Fibroblast of peridontal ligament (primary cell): ENCODE results near the gene DNAAF8.
"Not testable (repeated sequence)": the region's sequence is repeated elsewhere in the genome, so short reads cannot be mapped to it uniquely, and the experiment has no call there.

Experiments
- DNase-seq: peaks from one replicate; pipeline ENCODE4 v3.0.0-alpha.2; 2010; ENCODE audit errors: extremely low read depth

DNAAF8 gene

GRCh38 chr16:4783251-4783950 lies 49.1 kb downstream of the DNAAF8 start:
- DNase-seq = no peak

GRCh38 chr16:4783951-4784336 lies 49.6 kb downstream of the DNAAF8 start:
- DNase-seq = no peak

GRCh38 chr16:4784444-4784987 lies 50.2 kb downstream of the DNAAF8 start:
- not testable (repeated sequence) for DNase-seq

- DNase-seq = no peak
These were observed 51.6 kb downstream of the DNAAF8 start for GRCh38 chr16:4785758-4786433.

- DNase-seq = no peak
These were observed 52.7 kb downstream of the DNAAF8 start for GRCh38 chr16:4787068-4787467.

GRCh38 chr16:4787627-4788482 lies 53.5 kb downstream of the DNAAF8 start, which contains the start of gene SEPTIN12:
Gene SEPTIN12, minus strand, starts transcription at chr16:4788345. Its CDS starts 700 bp downstream, at chr16:4787645.
- no peak for DNase-seq

- DNase-seq = no peak
These were observed 54.2 kb downstream of the DNAAF8 start for GRCh38 chr16:4788489-4788889.

GRCh38 chr16:4788910-4789309 lies 54.6 kb downstream of the DNAAF8 start:
- DNase-seq = no peak

GRCh38 chr16:4790261-4790660 lies 55.9 kb downstream of the DNAAF8 start:
- no peak for DNase-seq

GRCh38 chr16:4790871-4791270 lies 56.5 kb downstream of the DNAAF8 start:
- no peak for DNase-seq

- DNase-seq = no peak
These were observed 58.7 kb downstream of the DNAAF8 start for GRCh38 chr16:4792951-4793513.

- DNase-seq = no peak
These were observed 61.0 kb downstream of the DNAAF8 start, which contains the start of gene SMIM22 for GRCh38 chr16:4795181-4795827. Gene SMIM22, plus strand, starts transcription at chr16:4795369. Its CDS starts 366 bp downstream, at chr16:4795735.

GRCh38 chr16:4795828-4796572 lies 61.7 kb downstream of the DNAAF8 start:
- DNase-seq = no peak

GRCh38 chr16:4796982-4797804 lies 62.9 kb downstream of the DNAAF8 start:
- DNase-seq = no peak

GRCh38 chr16:4797805-4798252 lies 63.5 kb downstream of the DNAAF8 start:
- no peak for DNase-seq

GRCh38 chr16:4798456-4798855 lies 64.1 kb downstream of the DNAAF8 start:
- DNase-seq = no peak
